Stomach (tissue), 4 donors: ENCODE results near the gene POLL.

Source experiments
- CTCF ChIP-seq, 7 experiments: fragments of 450-650 bp in 4 of 7; fragments of 200-600 bp in 3 of 7; sonication (generic) in 3 of 7; IDR thresholded peaks; one replicate each; pipeline ENCODE4 v1.5.1; 2016 to 2019; ENCODE audit warnings: antibody characterized with exemption in 7 of 7, control low read depth in 2 of 7, mild to moderate bottlenecking in 1 of 7
- POLR2A ChIP-seq, 4 donors: fragments of 450-650 bp; IDR thresholded peaks; one replicate each; pipeline ENCODE4 v1.6.1; 2016; ENCODE audit warnings: antibody characterized with exemption in 4 of 4, control low read depth in 2 of 4, mild to moderate bottlenecking in 1 of 4, moderate library complexity in 1 of 4
- POLR2AphosphoS5 ChIP-seq, 3 donors: sonication (generic); formaldehyde crosslinking; IDR thresholded peaks; one replicate each; pipeline ENCODE4 v1.6.1; 2016; ENCODE audit warnings: antibody characterized with exemption in 3 of 3

DNA sequence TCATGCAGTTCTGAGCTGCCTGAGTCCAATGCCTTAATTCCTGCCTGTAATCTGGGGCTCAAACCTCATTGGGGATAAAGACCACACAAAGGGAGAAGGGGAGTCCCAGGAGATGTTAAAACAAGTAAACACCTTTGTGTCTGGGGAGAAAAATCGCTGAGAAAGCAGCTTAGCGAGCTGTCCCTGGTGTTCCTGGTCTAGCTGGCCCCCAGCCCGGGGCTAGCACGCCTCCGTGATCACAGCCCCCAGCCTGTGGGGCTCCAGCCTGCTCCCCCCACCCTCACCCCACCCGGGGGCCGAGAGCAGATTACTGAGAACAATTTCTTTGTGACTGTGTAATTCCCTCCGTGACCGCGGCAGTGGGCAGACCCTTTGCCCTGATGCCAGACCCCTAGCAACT is 24.8 kb upstream of the POLL start:
- TF ChIP-seq POLR2A (IDR thresholded peaks at IDR 0.05) (no peak), CTCF (IDR thresholded peaks at IDR 0.05) (no peak), POLR2AphosphoS5 (IDR thresholded peaks at IDR 0.05) (no peak)
